HL-60/S4 (cell line): ENCODE results near the gene UPB1.

ENCODE experiments used
- in situ Hi-C: fragments of 300-500 bp; cut with MboI; formaldehyde crosslinking; loops from 2 replicates; pipeline ENCODE4 v1.14.3; 2022; ENCODE audit warnings: low sequenced_read_pairs

The UPB1 gene

DNA sequence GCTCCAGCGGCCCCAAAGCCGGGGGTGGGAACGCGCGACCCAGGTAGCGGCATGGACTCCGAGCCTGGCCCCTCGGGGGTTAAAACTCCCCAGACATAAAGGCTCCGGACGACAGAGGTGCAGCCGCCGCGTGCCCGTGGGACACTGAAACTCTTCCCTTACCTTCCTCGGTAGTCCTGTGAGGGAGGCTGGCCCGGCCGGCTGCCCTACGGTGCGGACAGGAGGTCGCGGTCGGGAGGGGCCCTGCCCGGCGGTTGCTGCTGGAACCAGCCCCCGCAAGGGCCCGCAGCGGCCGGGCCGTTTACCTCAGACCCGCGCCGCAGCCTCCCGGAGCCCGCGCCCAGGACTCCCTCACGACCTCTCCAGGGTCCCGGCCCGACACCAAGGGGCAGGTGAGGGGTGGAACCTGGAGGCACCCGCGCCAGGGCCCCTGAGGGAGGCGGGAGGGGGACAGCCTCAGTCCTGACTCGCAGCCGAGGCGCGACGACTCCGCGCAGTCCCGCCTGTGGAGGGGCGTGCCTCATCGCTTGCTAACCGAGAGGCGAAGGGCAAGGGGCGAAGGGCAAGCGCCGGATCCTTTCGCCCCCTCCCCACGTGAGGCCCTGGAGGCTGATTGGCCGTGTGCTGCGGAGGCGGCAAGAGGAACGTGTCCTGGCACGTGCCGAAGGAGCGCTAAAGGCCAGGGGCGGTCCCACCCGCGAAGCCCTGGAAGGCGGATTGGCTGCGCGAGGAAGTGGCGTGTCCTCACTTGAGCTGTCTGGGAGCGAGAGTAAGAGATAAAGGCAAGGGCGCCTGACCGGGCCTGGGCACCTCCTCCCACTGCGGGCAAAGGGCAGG is at the start of gene UPB1:
Gene UPB1, plus strand, starts transcription at position 805 of the 837 bp plus-strand sequence. CDS start 72 bp downstream, outside the sequence.
- in situ Hi-C loops: no loop called here

DNA sequence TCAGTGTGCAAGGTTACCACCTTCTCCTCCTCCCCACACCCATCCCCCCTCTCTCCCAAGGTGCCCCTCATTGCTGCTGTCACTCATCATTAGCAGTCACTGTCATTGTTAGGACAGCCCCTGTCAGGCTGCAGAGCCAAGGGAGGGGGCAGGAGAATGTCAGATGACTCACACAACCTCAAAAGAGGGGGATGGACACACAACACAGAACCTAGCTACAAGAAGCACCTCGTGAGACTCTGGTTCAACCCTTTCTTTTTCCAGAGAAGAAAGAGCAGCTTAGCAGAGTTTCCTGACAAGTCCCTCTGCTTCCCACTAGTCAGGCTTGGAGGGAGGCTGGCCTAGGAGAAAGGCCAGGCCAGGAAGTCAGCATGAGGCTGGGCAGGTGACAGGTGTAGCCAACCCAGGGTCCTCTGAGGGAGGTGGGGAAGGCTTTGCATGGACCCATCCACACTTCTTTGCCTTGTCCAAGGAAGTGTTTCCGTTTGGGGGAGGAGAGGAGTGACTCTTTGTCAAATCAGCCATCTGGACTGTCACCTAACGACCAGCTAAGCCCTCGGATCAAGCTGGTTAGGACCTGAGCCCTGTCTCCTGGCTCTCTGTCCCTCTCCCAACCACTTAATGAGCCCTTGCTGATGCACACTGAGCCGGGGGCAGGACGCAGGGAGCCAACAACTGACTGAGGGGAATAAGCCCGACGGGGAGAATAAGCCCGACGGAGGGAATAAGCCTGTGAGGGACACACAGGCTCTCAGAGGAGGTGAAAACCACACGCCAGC is 49.5 kb upstream of the UPB1 start:
- in situ Hi-C loops: no loop called here

DNA sequence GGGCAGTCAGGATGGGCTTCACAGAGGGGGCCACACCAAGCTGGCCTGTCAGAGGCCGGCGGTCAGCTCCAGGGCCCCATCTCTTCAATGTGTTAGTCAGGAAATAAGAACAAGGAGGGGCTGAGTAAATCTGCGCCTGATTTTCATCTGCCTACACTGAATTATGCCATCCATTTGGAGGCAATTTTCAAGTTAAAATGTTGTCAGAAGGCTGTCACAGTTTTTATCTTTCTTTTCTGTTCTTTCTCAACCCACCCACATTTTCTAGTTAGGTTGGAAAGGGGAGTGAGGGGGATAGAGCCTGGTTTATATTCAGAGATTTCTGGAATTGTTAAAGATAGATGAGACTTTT is 48.9 kb upstream of the UPB1 start:
- in situ Hi-C loops: no loop called here

DNA sequence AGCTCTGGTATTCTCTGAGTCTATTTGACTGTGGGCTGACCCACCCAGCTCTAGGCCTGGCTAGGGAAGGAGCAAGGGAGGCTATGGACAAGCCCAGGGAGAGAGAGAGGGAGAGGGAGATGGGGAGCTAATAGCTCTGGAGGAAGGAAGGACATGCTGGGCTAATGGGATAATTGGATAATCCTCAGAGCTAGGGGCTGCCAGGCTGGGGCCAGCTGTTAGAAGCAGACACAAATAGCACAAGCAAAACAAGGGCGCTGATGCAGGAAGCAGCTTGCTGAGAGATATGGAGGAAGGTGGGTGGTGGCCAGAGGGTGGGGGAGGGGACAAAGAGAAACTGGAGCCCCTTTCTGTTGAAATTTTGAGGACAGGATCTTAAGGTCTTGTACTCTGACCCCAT is 44.5 kb upstream of the UPB1 start:
- in situ Hi-C loops: no loop called here

DNA sequence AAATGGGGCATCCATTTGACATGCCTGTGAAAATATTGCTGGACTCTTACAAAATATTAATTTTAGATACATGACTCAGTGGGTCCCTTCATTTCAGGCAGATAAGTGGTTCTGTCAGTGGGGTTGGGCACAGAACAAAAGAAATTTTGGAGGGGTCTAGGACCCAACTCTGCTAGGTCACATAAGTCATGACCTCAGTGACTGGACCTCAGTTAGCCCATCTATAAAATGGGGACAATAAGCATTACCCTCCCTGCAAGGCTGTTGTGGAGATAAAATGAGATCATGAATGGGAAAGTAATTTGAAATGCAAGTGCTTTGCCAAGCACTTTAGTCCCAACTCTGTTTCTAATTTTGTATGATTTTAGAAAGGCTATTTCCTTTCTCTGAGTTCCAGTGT is 44.0 kb upstream of the UPB1 start:
- in situ Hi-C loops: no loop called here

DNA sequence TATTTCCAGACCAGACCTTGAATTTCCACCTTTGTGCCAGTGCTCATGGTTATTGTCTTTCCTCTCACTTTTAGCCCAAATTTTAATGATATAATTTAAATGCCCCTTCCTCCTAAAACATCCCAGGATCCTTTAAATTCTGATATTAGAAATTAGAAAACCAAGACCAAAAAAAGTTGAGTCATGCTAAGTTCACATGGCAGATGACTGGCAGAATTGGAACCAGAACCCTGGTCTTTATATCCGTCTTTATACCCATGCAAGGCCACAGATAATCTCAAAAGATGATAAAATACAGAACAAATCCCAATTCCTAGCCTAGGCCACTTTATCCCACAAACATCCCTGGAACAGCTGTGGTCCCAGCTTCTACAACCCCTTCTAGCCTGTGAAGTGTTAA is 41.3 kb upstream of the UPB1 start:
- in situ Hi-C loops: no loop called here

DNA sequence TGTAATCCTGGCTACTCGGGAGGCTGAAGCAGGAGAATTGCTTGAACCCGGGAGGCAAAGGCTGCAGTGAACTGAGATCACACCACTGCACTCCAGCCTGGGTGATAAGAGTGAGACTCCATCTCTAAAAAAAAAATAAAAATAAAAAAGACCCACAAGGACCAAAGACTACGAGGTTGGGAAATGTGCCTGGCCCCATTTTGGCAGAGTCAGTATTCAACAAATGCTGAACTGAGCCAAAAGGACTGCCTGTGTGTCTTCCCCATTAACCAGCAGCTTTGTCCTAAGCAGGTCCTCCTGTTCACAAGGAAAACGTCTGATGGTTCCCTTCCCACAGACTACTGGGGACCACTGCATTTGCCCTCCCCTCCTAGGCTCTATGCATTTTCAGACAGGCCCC is 40.1 kb upstream of the UPB1 start:
- in situ Hi-C loops: no loop called here

DNA sequence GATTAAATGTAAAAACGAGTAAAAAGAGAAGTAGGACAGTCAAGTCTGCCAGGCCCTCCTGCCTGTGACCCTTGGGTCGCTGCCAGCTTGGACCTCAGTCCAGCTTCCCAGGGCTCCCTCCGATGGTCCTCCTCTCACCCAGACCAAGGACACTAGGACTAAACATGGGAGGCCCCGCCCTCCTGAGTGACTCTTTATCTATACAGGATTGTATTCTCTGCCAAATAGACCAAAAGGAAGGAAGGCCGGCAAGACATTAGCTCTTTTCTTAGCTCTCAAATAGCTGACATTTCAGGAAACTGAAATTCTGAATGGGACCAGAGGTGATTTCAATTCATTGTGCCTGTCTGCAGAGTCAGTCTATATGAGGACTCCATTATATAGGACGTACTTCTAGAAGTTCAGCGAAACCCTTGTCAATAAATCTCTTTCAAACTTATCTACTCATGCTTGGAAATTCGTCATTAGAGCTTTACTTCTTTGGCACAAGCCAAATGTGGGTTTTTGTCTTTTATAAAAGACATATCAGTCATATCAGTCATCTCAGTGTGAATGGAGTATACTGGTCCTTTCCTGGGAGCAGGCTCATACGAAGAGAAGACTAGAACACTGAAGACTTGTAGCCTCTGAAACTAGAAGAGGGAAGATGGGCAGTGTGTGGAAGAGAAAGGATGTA is 39.2 kb upstream of the UPB1 start:
- in situ Hi-C loops: no loop called here

DNA sequence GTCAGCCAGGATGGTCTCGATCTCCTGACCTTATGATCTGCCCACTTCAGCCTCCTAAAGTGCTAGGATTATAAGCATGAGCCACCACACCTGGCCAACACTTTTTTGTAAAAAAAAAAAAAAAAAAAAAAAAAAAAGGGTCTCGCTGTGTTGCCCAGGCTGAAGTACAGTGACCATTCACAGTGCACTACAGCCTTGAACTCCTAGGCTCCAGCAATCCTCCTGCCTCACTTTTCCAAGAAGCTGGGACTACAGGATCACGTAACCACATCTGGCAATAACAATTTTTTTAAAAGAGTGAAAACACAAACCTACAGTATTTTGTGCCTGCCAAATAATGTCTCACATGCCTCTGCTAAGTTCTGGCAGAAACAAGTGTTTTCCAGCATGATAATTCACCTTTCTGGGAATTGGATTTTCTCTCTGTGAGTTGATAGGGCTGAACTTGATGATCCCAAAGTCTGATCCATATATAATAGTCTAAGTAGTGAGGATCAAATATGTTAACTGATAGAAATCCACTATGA is 37.2 kb upstream of the UPB1 start:
- in situ Hi-C loops: no loop called here

DNA sequence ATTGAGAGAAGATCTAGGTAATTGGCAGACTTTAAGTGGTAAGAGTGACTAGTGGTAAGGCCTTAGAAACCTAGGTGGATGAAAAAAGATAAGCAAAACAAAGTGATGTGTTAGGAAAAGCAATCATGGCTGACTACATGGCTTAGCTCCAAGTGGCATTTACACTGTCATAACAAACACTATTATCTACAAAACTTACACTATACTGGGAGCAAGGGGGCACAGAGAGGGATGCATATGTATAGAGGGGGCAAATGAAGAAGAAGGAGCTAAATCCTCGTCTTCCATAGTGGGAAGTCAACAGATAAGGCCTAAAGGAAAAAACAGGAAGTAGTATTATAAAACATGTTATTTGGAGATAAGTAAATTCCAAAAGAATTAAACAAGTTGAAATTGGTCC is 35.2 kb upstream of the UPB1 start:
- in situ Hi-C loops: no loop called here

DNA sequence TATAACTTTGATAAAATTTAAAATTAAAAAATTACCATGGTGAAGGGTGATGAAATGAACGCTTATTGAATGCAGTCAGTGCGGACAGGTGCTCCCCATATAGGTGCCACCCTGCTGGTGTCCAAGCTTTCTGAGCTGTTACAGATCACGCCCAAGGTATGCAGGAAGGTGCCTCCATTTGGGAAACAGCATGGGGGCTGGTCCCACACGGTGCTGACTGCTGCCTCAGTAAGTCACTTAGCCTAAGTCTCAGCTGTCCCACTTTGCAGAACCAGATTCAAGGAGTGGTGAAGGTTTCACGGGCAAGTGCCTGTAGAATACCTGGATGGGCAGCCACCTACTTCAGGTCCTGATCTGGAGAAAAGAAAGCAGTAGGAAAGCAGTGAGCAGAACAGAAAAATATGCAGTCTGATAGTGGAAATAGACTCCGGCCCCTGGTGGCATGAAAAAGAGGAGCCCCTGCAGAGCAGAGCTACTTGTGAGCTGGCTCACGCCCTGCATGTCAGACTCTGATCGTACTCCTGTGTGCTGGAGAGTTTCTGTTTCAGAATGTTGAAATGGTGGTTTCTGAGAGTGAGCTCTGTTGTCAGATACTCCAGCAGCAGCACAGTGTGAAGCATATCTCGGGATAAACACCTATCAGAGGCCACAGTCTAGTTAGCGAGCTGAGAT is 34.6 kb upstream of the UPB1 start:
- in situ Hi-C loops: no loop called here

DNA sequence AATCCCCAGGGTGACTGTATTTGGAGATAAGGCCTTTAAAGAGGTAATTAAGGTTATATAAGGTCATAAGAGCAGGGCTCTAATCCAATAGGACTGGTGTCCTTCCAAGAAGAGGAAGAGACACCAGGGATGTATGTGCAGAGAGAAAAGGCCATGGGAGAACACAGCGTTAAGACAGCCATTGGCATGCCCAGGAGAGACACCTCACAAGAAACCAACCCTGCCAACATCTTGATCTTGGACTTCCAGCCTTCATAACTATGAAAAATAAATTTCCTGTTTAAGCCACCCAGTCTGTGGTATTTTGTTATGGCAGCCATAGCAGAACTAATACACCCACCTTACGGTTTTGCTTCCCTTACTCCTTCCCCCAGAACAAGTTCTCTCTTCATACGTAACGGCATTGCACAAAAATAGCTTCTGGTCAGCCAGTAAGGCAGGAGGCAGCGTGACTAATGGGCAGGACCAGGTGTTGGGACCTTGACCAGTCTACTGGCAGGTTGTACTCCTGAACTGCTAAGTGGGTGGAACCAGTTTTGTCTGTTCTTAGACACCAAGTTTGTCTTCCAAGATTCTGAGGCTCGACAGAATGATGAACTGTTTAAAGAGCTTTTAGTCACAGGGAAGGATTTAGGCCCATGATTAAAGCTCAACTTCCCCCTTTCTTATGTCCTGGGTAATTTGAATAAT is 31.9 kb upstream of the UPB1 start:
- in situ Hi-C loops: no loop called here

DNA sequence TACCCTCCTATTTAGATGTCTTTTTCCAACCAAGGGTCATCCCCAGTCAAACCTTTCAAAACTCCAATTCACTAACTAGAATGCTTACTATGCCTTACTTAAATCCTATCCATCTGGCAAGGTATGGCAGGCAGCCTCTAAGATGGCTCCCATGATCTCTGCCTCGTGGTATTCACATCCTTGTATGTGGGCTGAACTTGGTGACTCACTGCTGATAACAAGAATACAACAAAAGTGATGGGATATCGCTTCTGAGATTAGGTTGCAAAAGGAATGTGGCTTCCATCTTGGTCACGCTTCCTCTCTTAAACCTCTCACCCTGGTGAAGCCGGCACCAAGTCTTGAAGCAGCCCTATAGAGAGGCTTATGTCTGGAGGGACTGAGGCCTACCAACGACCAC is 29.6 kb upstream of the UPB1 start:
- in situ Hi-C loops: no loop called here

DNA sequence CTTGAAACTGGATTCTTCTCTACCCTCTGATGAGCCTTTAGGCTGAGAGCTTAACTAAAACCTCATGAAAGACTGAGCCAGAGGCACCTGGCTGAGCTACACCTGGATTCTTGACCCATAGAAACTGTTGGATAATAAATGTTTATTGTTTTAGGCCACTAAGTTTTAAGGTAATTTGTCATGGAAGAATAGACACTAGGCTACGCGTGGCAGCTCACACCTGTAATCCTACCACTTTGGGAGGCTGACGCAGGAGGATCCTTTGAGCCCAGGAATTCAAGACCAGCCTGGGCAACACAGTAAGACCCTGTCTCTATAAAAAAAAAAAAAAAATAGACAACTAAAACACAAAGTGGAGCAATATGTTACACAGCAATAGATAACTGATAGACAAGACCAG is 29.2 kb upstream of the UPB1 start:
- in situ Hi-C loops: no loop called here

DNA sequence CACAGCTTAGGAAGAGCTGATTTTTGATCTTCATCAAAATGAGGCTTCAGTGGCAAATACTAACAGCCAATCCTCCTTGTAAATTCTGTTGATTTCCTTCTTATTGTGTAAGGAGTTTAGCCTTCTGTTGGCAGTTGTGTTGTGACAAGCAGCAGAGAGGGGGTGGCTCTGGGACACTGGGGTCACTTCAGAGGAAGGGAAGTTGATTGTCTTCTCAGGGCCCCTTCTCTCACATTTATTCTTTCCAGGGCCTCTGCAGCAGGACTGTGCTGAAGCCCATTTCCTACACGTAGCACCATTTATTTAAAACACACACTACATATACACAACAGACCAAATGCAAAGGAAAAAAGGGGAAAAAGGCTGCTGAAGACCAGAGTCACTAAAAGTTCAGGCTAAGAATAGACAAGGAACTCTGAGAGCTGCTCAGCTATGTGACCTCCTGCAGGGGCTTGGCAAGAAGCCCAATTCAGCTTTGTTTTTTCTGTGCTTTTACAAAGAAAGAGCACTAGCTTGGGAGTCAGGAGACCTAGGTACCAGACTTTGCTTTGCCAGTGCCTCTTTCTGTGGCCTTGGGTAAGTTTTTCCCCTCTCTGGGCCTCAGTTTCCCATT is 28.3 kb upstream of the UPB1 start:
- in situ Hi-C loops: no loop called here

DNA sequence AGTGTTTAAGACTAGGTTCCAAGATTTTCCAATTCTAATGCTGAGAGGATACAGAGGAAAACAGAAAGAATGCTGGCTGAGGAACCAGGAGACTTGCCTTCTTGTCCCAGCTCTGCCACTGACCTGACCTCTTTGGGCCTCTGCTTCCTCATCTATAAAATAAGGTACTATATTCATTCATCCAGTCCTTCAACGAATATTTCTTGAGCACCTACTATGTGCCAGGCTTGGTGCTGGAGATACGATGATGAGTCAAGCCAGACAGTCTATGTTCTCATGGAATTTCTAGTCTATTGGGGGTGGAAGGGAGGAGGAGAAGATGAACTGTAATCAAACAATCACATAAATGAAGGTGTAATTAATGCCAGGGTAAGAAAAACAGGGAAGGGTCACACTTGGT is 27.8 kb upstream of the UPB1 start:
- in situ Hi-C loops: no loop called here

DNA sequence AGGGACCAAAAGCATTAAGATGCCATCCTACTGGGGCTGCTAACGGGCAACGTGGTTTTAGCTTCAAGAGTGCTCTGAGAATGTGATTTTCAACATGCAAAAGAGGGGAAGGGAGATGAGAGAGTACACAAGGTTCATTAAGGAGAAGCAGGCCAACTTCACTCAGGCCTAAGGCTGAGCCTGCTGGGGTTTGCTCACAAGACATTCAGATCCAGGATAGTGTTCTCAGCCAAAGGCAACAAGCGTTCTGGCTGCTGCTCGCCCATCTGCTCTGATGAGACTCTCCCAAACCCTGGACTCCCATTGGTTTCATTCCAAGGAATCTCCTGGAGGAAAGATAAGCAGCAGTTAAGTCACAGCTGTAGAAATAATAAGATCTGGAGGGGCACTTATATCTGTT is 23.6 kb upstream of the UPB1 start:
- in situ Hi-C loops: no loop called here

DNA sequence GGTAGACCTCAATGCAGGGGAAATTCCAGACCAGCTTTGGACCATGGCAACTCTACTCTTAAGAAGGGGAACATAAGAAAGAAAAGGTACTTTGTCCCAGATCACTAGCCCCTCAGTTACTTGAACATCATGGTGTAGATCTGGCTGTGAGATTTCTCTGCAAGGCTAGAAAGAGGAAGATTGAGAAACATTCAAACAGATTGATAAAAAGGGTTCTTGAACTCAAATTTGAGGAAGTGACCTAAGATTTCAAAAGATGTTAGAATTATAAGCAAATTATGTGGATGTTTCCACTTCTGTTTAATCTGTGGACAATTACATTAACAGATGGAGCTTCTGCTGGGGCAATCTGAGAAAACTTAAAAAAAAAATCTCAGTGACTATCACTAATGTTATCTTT is 21.8 kb upstream of the UPB1 start:
- in situ Hi-C loops: no loop called here

DNA sequence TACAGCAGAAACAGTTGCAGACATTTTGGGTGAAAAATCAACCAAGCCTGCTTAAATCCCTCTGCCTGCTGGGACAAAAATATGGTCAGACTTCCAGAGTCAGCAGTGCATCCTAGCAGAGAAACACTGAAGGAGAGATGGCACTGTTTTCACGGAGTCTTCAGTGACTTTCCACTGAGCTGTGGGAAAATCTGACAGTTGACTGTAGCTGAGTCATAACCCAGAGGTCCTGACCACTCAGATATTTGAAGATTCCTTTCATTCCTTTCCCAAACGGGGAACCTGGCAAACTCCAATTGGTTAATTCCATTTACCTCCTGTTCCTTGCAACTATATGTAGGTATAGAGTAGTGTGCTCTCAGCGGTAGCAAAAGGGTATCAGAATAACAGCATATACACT is 20.9 kb upstream of the UPB1 start:
- in situ Hi-C loops: no loop called here

DNA sequence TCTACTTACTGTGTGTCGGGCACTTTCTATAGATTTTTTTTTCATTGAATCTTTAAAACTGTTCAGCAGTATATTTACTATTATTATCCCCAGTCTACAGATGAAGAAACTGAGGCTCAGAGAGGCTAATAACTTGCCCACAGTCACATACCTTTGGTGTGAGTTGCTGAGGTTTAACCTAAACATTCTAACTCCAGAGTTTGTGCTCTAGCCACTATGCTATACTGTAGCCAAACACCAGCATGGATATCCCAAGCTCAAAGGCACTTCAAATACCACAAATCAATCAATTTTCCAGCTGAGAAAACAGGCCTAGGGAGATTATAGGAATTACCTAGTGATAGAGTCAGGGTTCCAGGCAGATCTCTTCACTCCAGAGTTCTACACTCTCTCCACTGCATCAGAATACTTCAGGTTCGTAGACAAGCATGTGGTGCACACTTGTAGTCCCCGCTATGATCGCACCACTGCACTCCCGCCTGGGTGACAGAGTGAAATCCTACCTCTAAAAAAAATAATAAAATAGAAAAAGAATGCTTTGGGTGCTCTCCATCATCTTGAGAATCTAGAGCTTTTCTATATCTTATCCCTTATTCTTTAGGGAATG is 20.4 kb upstream of the UPB1 start:
- in situ Hi-C loops: no loop called here
